ENCODE measurements around the gene ZIC5. TPM values are rescaled to one million over a fixed set of nuclear protein-coding genes. Genes with fewer than 3 reads are reported as not detected.

Gene ZIC5
- total and polyA plus RNA-seq, 9 of the 15 experiments (the other 6 are each of a cell fraction or from before 2014, with no cell fraction given) = 0.57 to 2.0 (median 1.1) TPM

GRCh38 chr13:99980824-99981734 is 9.5 kb upstream of the ZIC5 start (continued):
- TF ChIP-seq KDM5B (IDR thresholded peaks at IDR 0.05; ENCODE audit: insufficient replicate concordance, low read depth, low read length) (peak; percentile 48), ZMIZ1 (IDR thresholded peaks at IDR 0.05; ENCODE audit: low read depth in 2 of 2, low read length in 2 of 2) (no peak), CREB1 (IDR thresholded peaks at IDR 0.05) (peak; percentile 10; the same call in 1 of the 2 replicates), CREB1 (CRISPR knock-in tag; IDR thresholded peaks at IDR 0.05) (no peak), RBFOX2 (IDR thresholded peaks at IDR 0.05; ENCODE audit: low read depth, low read length) (peak; percentile 77), SRSF1 (IDR thresholded peaks at IDR 0.05; ENCODE audit: low read depth, low read length) (no peak), VEZF1 (CRISPR knock-in tag; IDR thresholded peaks at IDR 0.05) (peak; percentile 90), TFE3 (CRISPR knock-in tag; IDR thresholded peaks at IDR 0.05) (no peak), MYC (IDR thresholded peaks at IDR 0.05; ENCODE audit: low read depth, low read length) (peak; percentile 54; the same call in 1 of the 2 replicates), MYC (CRISPR knock-in tag; IDR thresholded peaks at IDR 0.05; ENCODE audit: borderline replicate concordance, low read depth) (no peak), PCBP2 (IDR thresholded peaks at IDR 0.05; ENCODE audit: low read depth, low read length, poor library complexity, severe bottlenecking) (no peak), ZNF444 (CRISPR knock-in tag; IDR thresholded peaks at IDR 0.05) (peak; percentile 54; the same call in 1 of the 2 replicates), AFF1 (IDR thresholded peaks at IDR 0.05; ENCODE audit: low read depth in 1 of 2, partially characterized antibody in 2 of 2) (no peak), ZFPM2 (CRISPR knock-in tag; IDR thresholded peaks at IDR 0.05) (no peak)

All from K562 (cell line).